Endodermal cell (in vitro differentiated cells): ENCODE results near the gene NR0B2. TPM values are rescaled to one million over a fixed set of nuclear protein-coding genes. Genes with fewer than 3 reads are reported as not detected.

ENCODE experiments used
- DNase-seq: peaks from one replicate; pipeline ENCODE4 v3.0.0-alpha.2; 2017
- H3K27ac ChIP-seq: 2 replicates; pipeline ENCODE4 v1.5.1; 2013; ENCODE audit warnings: mild to moderate bottlenecking, low read depth, low read length, moderate library complexity
- H3K27me3 ChIP-seq: 2 replicates; pipeline ENCODE4 v1.6.1; 2013; ENCODE audit warnings: mild to moderate bottlenecking, low read length, moderate library complexity; ENCODE audit not compliant: insufficient read depth, control insufficient read depth, poor library complexity, severe bottlenecking
- H3K36me3 ChIP-seq: 2 replicates; pipeline ENCODE4 v1.7.0; 2013; ENCODE audit warnings: mild to moderate bottlenecking, low read length, moderate library complexity; ENCODE audit not compliant: control insufficient read depth, insufficient read depth
- H3K4me1 ChIP-seq: one replicate; pipeline ENCODE4 v1.7.0; 2013; ENCODE audit warnings: low read length; ENCODE audit not compliant: control insufficient read depth, insufficient read depth
- H3K4me3 ChIP-seq: 2 replicates; pipeline ENCODE4 v1.5.1; 2013; ENCODE audit warnings: mild to moderate bottlenecking, low read length, moderate library complexity
- H3K9ac ChIP-seq: 2 replicates; pipeline ENCODE4 v1.6.1; 2013; ENCODE audit warnings: mild to moderate bottlenecking, low read length, moderate library complexity; ENCODE audit not compliant: poor library complexity, severe bottlenecking; ENCODE audit errors: extremely low read depth
- H3K9me3 ChIP-seq: 2 replicates; pipeline ENCODE4 v1.6.1; 2013; ENCODE audit warnings: mild to moderate bottlenecking, low read length, moderate library complexity; ENCODE audit not compliant: control insufficient read depth
- H3K27ac Mint-ChIP-seq: 2 replicates; pipeline ENCODE4 v1.8.0; 2020; ENCODE audit warnings: mixed read lengths
- H3K27me3 Mint-ChIP-seq: 2 replicates; pipeline ENCODE4 v1.8.0; 2021; ENCODE audit warnings: mild to moderate bottlenecking, mixed read lengths; ENCODE audit not compliant: insufficient read depth
- H3K36me3 Mint-ChIP-seq: 2 replicates; pipeline ENCODE4 v1.8.0; 2020; ENCODE audit warnings: low read depth, mixed read lengths
- H3K4me1 Mint-ChIP-seq: 2 replicates; pipeline ENCODE4 v1.8.0; 2020; ENCODE audit warnings: mixed read lengths
- H3K4me3 Mint-ChIP-seq: 2 replicates; pipeline ENCODE4 v1.8.0; 2020; ENCODE audit warnings: mild to moderate bottlenecking, moderate library complexity, mixed read lengths
- H3K9me3 Mint-ChIP-seq: 2 replicates; pipeline ENCODE4 v1.8.0; 2020; ENCODE audit warnings: mild to moderate bottlenecking, mixed read lengths
- WGBS, 2 experiments: methylation state at CpG; one replicate each; pipeline versions ENCODE4 v1.1.5 to v1.1.7; 2013; ENCODE audit warnings: missing lambda C conversion rate in 2 of 2, mixed read lengths in 1 of 2; ENCODE audit not compliant: insufficient coverage in 1 of 2, insufficient read length in 1 of 2; 5-methylcytosine and 5-hydroxymethylcytosine counted together
- total RNA-seq, 2 donors: library from RNA; stranded (reverse); fragmentation: NEBNext Ultra II Directional in 1 of 2; extraction: Animal tissue kit (Norgen Biotek cat#: 25700) in 1 of 2; gene quantifications; 2 replicates in 1 of 2; 3 replicates in 1 of 2; pipeline ENCODE4 v1.2.1, GENCODE V29; 2021
- TF ChIP-seq, protein P1 (sequence below): fragments of 200-600 bp; sonication (generic); conservative IDR thresholded peaks from 2 replicates; pipeline ENCODE4 v1.5.0; 2021; ENCODE audit warnings: antibody characterized with exemption, mild to moderate bottlenecking

The NR0B2 gene
- total RNA-seq, 2 donors from 2014 or later: not detected

GRCh38 chr1:26951216-26951615 lies 37.4 kb upstream of the NR0B2 start:
- Histone ChIP-seq H3K36me3 (peaks cover 21% of the 10 kb centered on the region), H3K27me3 (no peaks in the 10 kb centered on the region), H3K9ac (no peak overlapping the region), H3K4me3 (no peak overlapping the region), H3K27ac (no peak overlapping the region), H3K4me1 (no peaks in the 10 kb centered on the region), H3K9me3 (no peaks in the 10 kb centered on the region)
- Mint-ChIP-seq H3K36me3 (peaks cover 40% of the 10 kb centered on the region), H3K27ac (peak overlapping the region; percentile 27), H3K4me3 (no peak overlapping the region), H3K4me1 (peaks cover 5% of the 10 kb centered on the region), H3K27me3 (no peaks in the 10 kb centered on the region), H3K9me3 (peaks cover 2% of the 10 kb centered on the region)
- no peak for DNase-seq
- TF ChIP-seq, protein P1, sequence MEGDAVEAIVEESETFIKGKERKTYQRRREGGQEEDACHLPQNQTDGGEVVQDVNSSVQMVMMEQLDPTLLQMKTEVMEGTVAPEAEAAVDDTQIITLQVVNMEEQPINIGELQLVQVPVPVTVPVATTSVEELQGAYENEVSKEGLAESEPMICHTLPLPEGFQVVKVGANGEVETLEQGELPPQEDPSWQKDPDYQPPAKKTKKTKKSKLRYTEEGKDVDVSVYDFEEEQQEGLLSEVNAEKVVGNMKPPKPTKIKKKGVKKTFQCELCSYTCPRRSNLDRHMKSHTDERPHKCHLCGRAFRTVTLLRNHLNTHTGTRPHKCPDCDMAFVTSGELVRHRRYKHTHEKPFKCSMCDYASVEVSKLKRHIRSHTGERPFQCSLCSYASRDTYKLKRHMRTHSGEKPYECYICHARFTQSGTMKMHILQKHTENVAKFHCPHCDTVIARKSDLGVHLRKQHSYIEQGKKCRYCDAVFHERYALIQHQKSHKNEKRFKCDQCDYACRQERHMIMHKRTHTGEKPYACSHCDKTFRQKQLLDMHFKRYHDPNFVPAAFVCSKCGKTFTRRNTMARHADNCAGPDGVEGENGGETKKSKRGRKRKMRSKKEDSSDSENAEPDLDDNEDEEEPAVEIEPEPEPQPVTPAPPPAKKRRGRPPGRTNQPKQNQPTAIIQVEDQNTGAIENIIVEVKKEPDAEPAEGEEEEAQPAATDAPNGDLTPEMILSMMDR: no peak
- 94 to 95% methylated on average over 12 to 14 of the region's 14 CpGs for WGBS, 2 experiments

- H3K27ac ChIP-seq: no peak overlapping the region
- H3K27me3 ChIP-seq: no peaks in the 10 kb centered on the region
- TF ChIP-seq, protein P1: no peak
- H3K9me3 ChIP-seq: no peaks in the 10 kb centered on the region
- peaks cover 5% of the 10 kb centered on the region for H3K4me1 Mint-ChIP-seq
- no peak overlapping the region for H3K9ac ChIP-seq
- H3K9me3 Mint-ChIP-seq: no peaks in the 10 kb centered on the region
- H3K4me3 Mint-ChIP-seq: no peak overlapping the region
- peaks cover 27% of the 10 kb centered on the region for H3K36me3 ChIP-seq
- DNase-seq: no peak
- H3K36me3 Mint-ChIP-seq: peaks cover 45% of the 10 kb centered on the region
- H3K27ac Mint-ChIP-seq: no peak overlapping the region
- H3K4me3 ChIP-seq: no peak overlapping the region
- 81 to 85% methylated on average over 4 to 8 of the region's 8 CpGs for WGBS, 2 experiments
- H3K27me3 Mint-ChIP-seq: no peaks in the 10 kb centered on the region
- H3K4me1 ChIP-seq: no peaks in the 10 kb centered on the region
Measured at GRCh38 chr1:26950602-26951001, 36.8 kb upstream of the NR0B2 start.

DNA sequence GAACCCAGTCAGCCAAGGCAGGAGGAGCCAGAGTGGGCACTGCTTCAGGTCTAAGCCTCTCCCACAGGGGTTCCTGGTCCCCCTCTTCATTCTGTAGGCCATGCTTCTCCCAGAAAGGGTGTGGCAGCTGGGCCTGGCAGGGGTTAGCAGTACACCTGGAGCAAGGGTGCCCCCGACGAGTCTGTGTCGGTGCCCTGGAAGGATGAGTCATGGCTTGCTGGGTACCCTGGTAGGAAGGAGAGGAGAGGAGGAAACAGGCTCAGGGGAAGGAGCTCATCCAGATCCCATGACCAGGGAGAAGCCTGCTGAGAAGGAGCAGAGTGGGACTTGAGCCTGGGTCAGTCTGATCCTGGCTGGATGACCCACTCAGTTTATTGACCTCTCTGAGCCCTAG lies 36.1 kb upstream of the NR0B2 start:
- Histone ChIP-seq H3K4me1 (no peaks in the 10 kb centered on the region), H3K27me3 (no peaks in the 10 kb centered on the region), H3K27ac (no peak overlapping the region), H3K9me3 (no peaks in the 10 kb centered on the region), H3K4me3 (no peak overlapping the region), H3K9ac (no peak overlapping the region), H3K36me3 (peaks cover 34% of the 10 kb centered on the region)
- Mint-ChIP-seq H3K4me3 (no peak overlapping the region), H3K27ac (peak overlapping the region; percentile 61), H3K27me3 (no peaks in the 10 kb centered on the region), H3K4me1 (peaks cover 5% of the 10 kb centered on the region), H3K9me3 (no peaks in the 10 kb centered on the region), H3K36me3 (peaks cover 52% of the 10 kb centered on the region)
- WGBS, 2 experiments: 94 to 100% methylated on average over 2 to 3 of the region's 3 CpGs
- no peak for DNase-seq
- TF ChIP-seq, protein P1: no peak
